ENCODE measurements around the gene STPG1.

The STPG1 gene

GRCh38 chr1:24345334-24345733, 68.2 kb downstream of the STPG1 start:
- H3K9me3 ChIP-seq (ENCODE audit: control insufficient read depth, low read length), result no peaks in the 10 kb centered on the region
- H4K91ac ChIP-seq (ENCODE audit: low read length), result no peak overlapping the region
- H2BK120ac ChIP-seq (ENCODE audit: low read depth, low read length), result no peak overlapping the region
- H3K36me3 ChIP-seq (ENCODE audit: control insufficient read depth in 1 of 2, insufficient read depth in 2 of 2, low read depth in 1 of 2, low read length in 2 of 2), result no peaks in the 10 kb centered on the region
- no peak overlapping the region for H2AFZ ChIP-seq (ENCODE audit: low read depth, low read length)
- peaks cover 3% of the 10 kb centered on the region for H3K4me1 ChIP-seq (ENCODE audit: control insufficient read depth, insufficient read depth, low read depth, low read length)
- 83% methylated on average over 1 of the region's 5 CpGs for WGBS
- no peak overlapping the region for H3K27ac ChIP-seq (ENCODE audit: low read length, poor library complexity, severe bottlenecking)
- H3K27me3 ChIP-seq (ENCODE audit: control insufficient read depth in 1 of 2, insufficient read depth in 1 of 2, low read length in 2 of 2), result peaks cover 73 to 78% of the 10 kb centered on the region in 2 experiments
- H3K4me3 ChIP-seq (ENCODE audit: insufficient read depth in 1 of 2, low read depth in 1 of 2, low read length in 2 of 2), result no peak overlapping the region
- H3K4ac ChIP-seq (ENCODE audit: low read depth in 1 of 2, low read length in 2 of 2), result no peak overlapping the region
- no peak overlapping the region for H3K9ac ChIP-seq (ENCODE audit: low read length)
- no peak overlapping the region for H4K8ac ChIP-seq (ENCODE audit: low read length)
- no peak for DNase-seq
- no peak overlapping the region for H3K4me2 ChIP-seq (ENCODE audit: low read length, poor library complexity, severe bottlenecking)
- H2BK5ac ChIP-seq (ENCODE audit: low read depth, low read length, poor library complexity, severe bottlenecking), result no peak overlapping the region
- no peak overlapping the region for H3K14ac ChIP-seq (ENCODE audit: low read length in 2 of 2)
- H2AK5ac ChIP-seq (ENCODE audit: low read length, severe bottlenecking), result no peak overlapping the region
- no peak overlapping the region for H2BK15ac ChIP-seq (ENCODE audit: low read depth, poor library complexity, severe bottlenecking)
- no peak overlapping the region for H3K23ac ChIP-seq (ENCODE audit: low read length in 2 of 2)
- no peak overlapping the region for H2BK12ac ChIP-seq (ENCODE audit: low read length in 2 of 2)
- H3K79me1 ChIP-seq (replicated peaks; ENCODE audit: low read length, poor library complexity, severe bottlenecking), result no peaks in the 10 kb centered on the region
- no peak overlapping the region for H3K18ac ChIP-seq (ENCODE audit: low read depth in 1 of 2, low read length in 2 of 2)

GRCh38 chr1:24344090-24344742, 69.4 kb downstream of the STPG1 start:
- H3K79me1 ChIP-seq (replicated peaks; ENCODE audit: low read length, poor library complexity, severe bottlenecking), result no peaks in the 10 kb centered on the region
- H3K14ac ChIP-seq (ENCODE audit: low read length in 2 of 2), result no peak overlapping the region
- H2BK12ac ChIP-seq (ENCODE audit: low read length in 2 of 2), result no peak overlapping the region
- H3K4me2 ChIP-seq (ENCODE audit: low read length, poor library complexity, severe bottlenecking), result no peak overlapping the region
- WGBS, result 80% methylated on average over 8 of the region's 8 CpGs
- H2BK5ac ChIP-seq (ENCODE audit: low read depth, low read length, poor library complexity, severe bottlenecking), result no peak overlapping the region
- H4K91ac ChIP-seq (ENCODE audit: low read length), result no peak overlapping the region
- no peak overlapping the region for H4K8ac ChIP-seq (ENCODE audit: low read length)
- H3K36me3 ChIP-seq (ENCODE audit: control insufficient read depth in 1 of 2, insufficient read depth in 2 of 2, low read depth in 1 of 2, low read length in 2 of 2), result no peaks in the 10 kb centered on the region
- H2AFZ ChIP-seq (ENCODE audit: low read depth, low read length), result no peak overlapping the region
- H3K23ac ChIP-seq (ENCODE audit: low read length in 2 of 2), result no peak overlapping the region
- no peaks in the 10 kb centered on the region for H3K9me3 ChIP-seq (ENCODE audit: control insufficient read depth, low read length)
- DNase-seq, result peak; percentile 44
- H3K27me3 ChIP-seq (ENCODE audit: control insufficient read depth in 1 of 2, insufficient read depth in 1 of 2, low read length in 2 of 2), result peaks cover 70 to 80% of the 10 kb centered on the region in 2 experiments
- H3K4ac ChIP-seq (ENCODE audit: low read depth in 1 of 2, low read length in 2 of 2), result no peak overlapping the region
- H2AK5ac ChIP-seq (ENCODE audit: low read length, severe bottlenecking), result no peak overlapping the region
- peak overlapping the region; percentile 8 for H2BK15ac ChIP-seq (ENCODE audit: low read depth, poor library complexity, severe bottlenecking)
- no peak overlapping the region for H3K27ac ChIP-seq (ENCODE audit: low read length, poor library complexity, severe bottlenecking)
- no peak overlapping the region for H3K18ac ChIP-seq (ENCODE audit: low read depth in 1 of 2, low read length in 2 of 2)
- H2BK120ac ChIP-seq (ENCODE audit: low read depth, low read length), result no peak overlapping the region
- H3K4me1 ChIP-seq (ENCODE audit: control insufficient read depth, insufficient read depth, low read depth, low read length), result peaks cover 3% of the 10 kb centered on the region
- no peak overlapping the region for H3K4me3 ChIP-seq (ENCODE audit: insufficient read depth in 1 of 2, low read depth in 1 of 2, low read length in 2 of 2)
- H3K9ac ChIP-seq (ENCODE audit: low read length), result no peak overlapping the region

- Histone ChIP-seq H2BK120ac (ENCODE audit: low read depth, low read length) (no peak overlapping the region), H4K91ac (ENCODE audit: low read length) (no peak overlapping the region), H3K4ac (ENCODE audit: low read depth in 1 of 2, low read length in 2 of 2) (no peak overlapping the region), H3K14ac (ENCODE audit: low read length in 2 of 2) (no peak overlapping the region), H3K9me3 (ENCODE audit: control insufficient read depth, low read length) (no peaks in the 10 kb centered on the region), H2BK5ac (ENCODE audit: low read depth, low read length, poor library complexity, severe bottlenecking) (no peak overlapping the region), H3K9ac (ENCODE audit: low read length) (no peak overlapping the region), H3K4me3 (ENCODE audit: insufficient read depth in 1 of 2, low read depth in 1 of 2, low read length in 2 of 2) (no peak overlapping the region), H3K79me1 (replicated peaks; ENCODE audit: low read length, poor library complexity, severe bottlenecking) (no peaks in the 10 kb centered on the region), H3K4me1 (ENCODE audit: control insufficient read depth, insufficient read depth, low read depth, low read length) (peaks cover 3% of the 10 kb centered on the region), H3K18ac (ENCODE audit: low read depth in 1 of 2, low read length in 2 of 2) (no peak overlapping the region), H3K27me3 (ENCODE audit: control insufficient read depth in 1 of 2, insufficient read depth in 1 of 2, low read length in 2 of 2) (peaks cover 69 to 79% of the 10 kb centered on the region in 2 experiments), H3K36me3 (ENCODE audit: control insufficient read depth in 1 of 2, insufficient read depth in 2 of 2, low read depth in 1 of 2, low read length in 2 of 2) (no peaks in the 10 kb centered on the region), H2BK15ac (ENCODE audit: low read depth, poor library complexity, severe bottlenecking) (no peak overlapping the region), H2AFZ (ENCODE audit: low read depth, low read length) (no peak overlapping the region), H2AK5ac (ENCODE audit: low read length, severe bottlenecking) (no peak overlapping the region), H3K4me2 (ENCODE audit: low read length, poor library complexity, severe bottlenecking) (no peak overlapping the region), H3K23ac (ENCODE audit: low read length in 2 of 2) (no peak overlapping the region), H2BK12ac (ENCODE audit: low read length in 2 of 2) (no peak overlapping the region), H4K8ac (ENCODE audit: low read length) (no peak overlapping the region), H3K27ac (ENCODE audit: low read length, poor library complexity, severe bottlenecking) (no peak overlapping the region)
- no peak for DNase-seq
- WGBS, result 84% methylated on average over 10 of the region's 13 CpGs
These were observed 70.0 kb downstream of the STPG1 start for GRCh38 chr1:24343412-24344089.

DNA sequence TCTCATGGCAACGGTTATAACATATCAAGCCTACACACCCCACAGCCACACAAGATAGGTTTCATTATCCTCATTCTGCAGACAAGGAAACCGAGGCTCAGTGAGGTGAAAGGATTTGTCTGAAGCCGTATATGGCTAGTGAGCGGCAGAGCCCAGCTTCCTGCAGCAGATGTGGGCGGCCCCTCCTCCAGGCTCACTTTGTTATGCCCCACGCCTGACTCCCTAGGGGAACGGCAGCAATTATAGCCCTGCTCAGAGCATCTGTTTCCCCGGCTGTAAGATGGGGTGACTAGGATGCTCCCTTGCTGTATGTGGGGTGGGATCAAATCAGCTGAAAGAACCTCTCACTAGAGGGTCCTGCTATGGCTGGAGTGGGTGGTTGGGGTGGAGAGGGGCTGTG, 72.3 kb downstream of the STPG1 start:
- H3K27ac ChIP-seq (ENCODE audit: low read length, poor library complexity, severe bottlenecking), result no peak overlapping the region
- no peaks in the 10 kb centered on the region for H3K9me3 ChIP-seq (ENCODE audit: control insufficient read depth, low read length)
- H3K27me3 ChIP-seq (ENCODE audit: control insufficient read depth in 1 of 2, insufficient read depth in 1 of 2, low read length in 2 of 2), result peaks cover 66 to 80% of the 10 kb centered on the region in 2 experiments
- no peak for DNase-seq
- no peak overlapping the region for H3K18ac ChIP-seq (ENCODE audit: low read depth in 1 of 2, low read length in 2 of 2)
- H3K9ac ChIP-seq (ENCODE audit: low read length), result no peak overlapping the region
- no peak overlapping the region for H2AK5ac ChIP-seq (ENCODE audit: low read length, severe bottlenecking)
- no peak overlapping the region for H2BK12ac ChIP-seq (ENCODE audit: low read length in 2 of 2)
- no peaks in the 10 kb centered on the region for H3K36me3 ChIP-seq (ENCODE audit: control insufficient read depth in 1 of 2, insufficient read depth in 2 of 2, low read depth in 1 of 2, low read length in 2 of 2)
- 72% methylated on average over 8 of the region's 8 CpGs for WGBS
- no peak overlapping the region for H2BK15ac ChIP-seq (ENCODE audit: low read depth, poor library complexity, severe bottlenecking)
- H4K91ac ChIP-seq (ENCODE audit: low read length), result no peak overlapping the region
- H3K23ac ChIP-seq (ENCODE audit: low read length in 2 of 2), result no peak overlapping the region
- no peak overlapping the region for H3K4ac ChIP-seq (ENCODE audit: low read depth in 1 of 2, low read length in 2 of 2)
- H3K79me1 ChIP-seq (replicated peaks; ENCODE audit: low read length, poor library complexity, severe bottlenecking), result no peaks in the 10 kb centered on the region
- no peak overlapping the region for H2BK120ac ChIP-seq (ENCODE audit: low read depth, low read length)
- no peak overlapping the region for H4K8ac ChIP-seq (ENCODE audit: low read length)
- H3K4me1 ChIP-seq (ENCODE audit: control insufficient read depth, insufficient read depth, low read depth, low read length), result no peaks in the 10 kb centered on the region
- no peak overlapping the region for H3K4me2 ChIP-seq (ENCODE audit: low read length, poor library complexity, severe bottlenecking)
- no peak overlapping the region for H2AFZ ChIP-seq (ENCODE audit: low read depth, low read length)
- no peak overlapping the region for H3K14ac ChIP-seq (ENCODE audit: low read length in 2 of 2)
- no peak overlapping the region for H2BK5ac ChIP-seq (ENCODE audit: low read depth, low read length, poor library complexity, severe bottlenecking)
- H3K4me3 ChIP-seq (ENCODE audit: insufficient read depth in 1 of 2, low read depth in 1 of 2, low read length in 2 of 2), result no peak overlapping the region
